Spinal cord (tissue), 10 donors: Measurements from ENCODE around the gene CTU2. TPM values are rescaled to one million over a fixed set of nuclear protein-coding genes. Genes with fewer than 3 reads are reported as not detected.

Experiments
- DNase-seq, 6 donors: peaks; one replicate each; pipeline versions ENCODE4 v3.0.0 to v3.0.0-alpha.2; 2013 to 2015; ENCODE audit warnings: low spot score in 6 of 6, low read depth in 4 of 6
- H3K27ac ChIP-seq: one replicate; pipeline ENCODE4 v1.5.1; 2013; ENCODE audit warnings: low read depth, low read length, control low read depth
- H3K27me3 ChIP-seq: one replicate; pipeline ENCODE4 v1.6.1; 2013; ENCODE audit warnings: low read length; ENCODE audit not compliant: control insufficient read depth, insufficient read depth
- H3K36me3 ChIP-seq: one replicate; pipeline ENCODE4 v1.6.1; 2013; ENCODE audit warnings: low read length; ENCODE audit not compliant: control insufficient read depth, insufficient read depth
- H3K4me1 ChIP-seq: one replicate; pipeline ENCODE4 v1.6.1; 2013; ENCODE audit warnings: low read length; ENCODE audit not compliant: control insufficient read depth, insufficient read depth
- H3K4me3 ChIP-seq: one replicate; pipeline ENCODE4 v1.5.1; 2013; ENCODE audit warnings: low read depth, low read length, control low read depth
- H3K9me3 ChIP-seq: one replicate; pipeline ENCODE4 v1.6.1; 2013; ENCODE audit warnings: low read length; ENCODE audit not compliant: control insufficient read depth, insufficient read depth
- WGBS: methylation state at CpG from one replicate; pipeline ENCODE4 v1.1.5; 2013; ENCODE audit warnings: missing lambda C conversion rate; ENCODE audit not compliant: insufficient coverage; 5-methylcytosine and 5-hydroxymethylcytosine counted together
- polyA plus RNA-seq, 2 donors: library from polyadenylated mRNA; unstranded; fragments of 120-200 nt; gene quantifications; one replicate each; pipeline ENCODE4 v1.2.1, GENCODE V29; 2013; ENCODE audit not compliant: insufficient read length in 2 of 2
- total RNA-seq, 2 donors: library from RNA; depleted of rRNA in 1 of 2; stranded (reverse); fragments of 120-200 nt in 1 of 2; fragments of >200 nt in 1 of 2; gene quantifications; one replicate each; pipeline versions ENCODE4 v1.2.3 to v1.2.4, GENCODE V29; 2013 to 2014
- donor health status: healthy.

Gene CTU2
- total and polyA plus RNA-seq, 4 donors = 8.6 to 25.8 (median 20.0) TPM

GRCh38 chr16:88713054-88713453 is 6.8 kb downstream of the CTU2 start:
- peaks cover 90% of the 10 kb centered on the region for H3K36me3 ChIP-seq
- WGBS = 95% methylated on average over 7 of the region's 15 CpGs

GRCh38 chr16:88713568-88714419 is 7.5 kb downstream of the CTU2 start:
- DNase-seq = no peak
- WGBS = 89% methylated on average over 25 of the region's 30 CpGs
- H3K27ac ChIP-seq = no peak overlapping the region
- H3K4me3 ChIP-seq = no peak overlapping the region
- H3K27me3 ChIP-seq = no peaks in the 10 kb centered on the region
- H3K36me3 ChIP-seq = peaks cover 89% of the 10 kb centered on the region
- no peaks in the 10 kb centered on the region for H3K9me3 ChIP-seq
- peaks cover 7% of the 10 kb centered on the region for H3K4me1 ChIP-seq

More at GRCh38 chr16:88713054-88713453, 6.8 kb downstream of the CTU2 start:
- Histone ChIP-seq H3K27me3 (no peaks in the 10 kb centered on the region), H3K4me3 (no peak overlapping the region), H3K27ac (no peak overlapping the region), H3K4me1 (peaks cover 5% of the 10 kb centered on the region), H3K9me3 (no peaks in the 10 kb centered on the region)
- no peak for DNase-seq

GRCh38 chr16:88714420-88715302 is 8.4 kb downstream of the CTU2 start:
- Histone ChIP-seq H3K4me1 (peaks cover 15% of the 10 kb centered on the region), H3K4me3 (no peak overlapping the region), H3K36me3 (peaks cover 89% of the 10 kb centered on the region), H3K27ac (no peak overlapping the region), H3K9me3 (no peaks in the 10 kb centered on the region), H3K27me3 (no peaks in the 10 kb centered on the region)
- WGBS = 90% methylated on average over 37 of the region's 42 CpGs
- DNase-seq = no peak

- peaks cover 21% of the 10 kb centered on the region for H3K4me1 ChIP-seq
- DNase-seq = no peak
- H3K27me3 ChIP-seq = no peaks in the 10 kb centered on the region
- H3K9me3 ChIP-seq = no peaks in the 10 kb centered on the region
- no peak overlapping the region for H3K27ac ChIP-seq
- 85% methylated on average over 43 of the region's 57 CpGs for WGBS
- peaks cover 89% of the 10 kb centered on the region for H3K36me3 ChIP-seq
- no peak overlapping the region for H3K4me3 ChIP-seq
Measured at GRCh38 chr16:88715312-88716190, 9.2 kb downstream of the CTU2 start.

- 97% methylated on average over 15 of the region's 15 CpGs for WGBS
- Histone ChIP-seq H3K4me1 (peaks cover 21% of the 10 kb centered on the region), H3K27me3 (no peaks in the 10 kb centered on the region), H3K4me3 (no peak overlapping the region), H3K27ac (no peak overlapping the region), H3K36me3 (peaks cover 90% of the 10 kb centered on the region), H3K9me3 (no peaks in the 10 kb centered on the region)
- DNase-seq = no peak
Measured at GRCh38 chr16:88716201-88716600, 9.9 kb downstream of the CTU2 start.

- no peaks in the 10 kb centered on the region for H3K27me3 ChIP-seq
- H3K36me3 ChIP-seq = peaks cover 90% of the 10 kb centered on the region
- peaks cover 21% of the 10 kb centered on the region for H3K4me1 ChIP-seq
- DNase-seq = no peak
- WGBS = 95% methylated on average over 21 of the region's 21 CpGs
- no peak overlapping the region for H3K4me3 ChIP-seq
- H3K27ac ChIP-seq = no peak overlapping the region
- H3K9me3 ChIP-seq = no peaks in the 10 kb centered on the region
Measured at GRCh38 chr16:88716601-88717001, 10.3 kb downstream of the CTU2 start.

GRCh38 chr16:88718178-88718577 is 11.9 kb downstream of the CTU2 start:
- Histone ChIP-seq H3K9me3 (no peaks in the 10 kb centered on the region), H3K4me3 (no peak overlapping the region), H3K27ac (no peak overlapping the region), H3K4me1 (peaks cover 21% of the 10 kb centered on the region), H3K36me3 (peaks cover 94% of the 10 kb centered on the region), H3K27me3 (no peaks in the 10 kb centered on the region)
- WGBS = 92% methylated on average over 10 of the region's 11 CpGs
- no peak for DNase-seq

GRCh38 chr16:88719267-88719932 is 13.1 kb downstream of the CTU2 start:
- Histone ChIP-seq H3K4me1 (peaks cover 21% of the 10 kb centered on the region), H3K36me3 (peaks cover 91% of the 10 kb centered on the region), H3K9me3 (no peaks in the 10 kb centered on the region), H3K4me3 (no peak overlapping the region), H3K27ac (peak overlapping the region; percentile 73), H3K27me3 (no peaks in the 10 kb centered on the region)
- WGBS = 70% methylated on average over 29 of the region's 29 CpGs
- DNase-seq = peak; percentile 29 to 90 (median 64)

- Histone ChIP-seq H3K36me3 (peaks cover 90% of the 10 kb centered on the region), H3K27ac (no peak overlapping the region), H3K27me3 (no peaks in the 10 kb centered on the region), H3K9me3 (no peaks in the 10 kb centered on the region), H3K4me1 (peaks cover 21% of the 10 kb centered on the region), H3K4me3 (no peak overlapping the region)
- 94% methylated on average over 19 of the region's 19 CpGs for WGBS
- DNase-seq = no peak
Measured at GRCh38 chr16:88719933-88720296, 13.6 kb downstream of the CTU2 start.
